HG02623 (cell line): ENCODE results near the gene OR2AG2.

Experiments used
- ATAC-seq: cut with Tn5 transposase; IDR thresholded peaks from one replicate; pipeline ENCODE4 v1.9.1; 2021; ENCODE audit warnings: moderate library complexity; ENCODE audit not compliant: unreplicated experiment

Gene OR2AG2

DNA sequence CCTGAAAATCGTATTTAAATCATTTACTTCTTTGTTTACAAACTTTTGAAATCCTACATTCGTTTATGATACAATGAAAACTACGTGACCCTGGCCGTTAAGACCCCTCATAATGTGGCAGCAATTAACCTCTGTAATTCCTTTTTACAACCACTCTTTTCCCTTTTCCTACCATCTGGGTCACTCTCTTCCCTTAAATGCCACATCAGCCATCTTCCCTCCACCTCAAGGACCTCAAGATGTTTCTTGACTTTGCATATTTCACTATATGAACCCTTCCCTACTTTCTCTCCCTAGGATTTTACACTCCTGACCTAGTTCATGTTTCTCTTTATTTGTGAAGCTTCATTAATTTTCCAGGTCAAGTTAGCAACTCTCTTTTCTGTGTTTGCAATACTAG lies 26.8 kb downstream of the OR2AG2 start:
- ATAC-seq, result no peak

GRCh38 chr11:6742260-6742659 lies 29.5 kb downstream of the OR2AG2 start:
- ATAC-seq, result no peak

GRCh38 chr11:6738590-6738989 lies 33.2 kb downstream of the OR2AG2 start:
- ATAC-seq, result no peak

DNA sequence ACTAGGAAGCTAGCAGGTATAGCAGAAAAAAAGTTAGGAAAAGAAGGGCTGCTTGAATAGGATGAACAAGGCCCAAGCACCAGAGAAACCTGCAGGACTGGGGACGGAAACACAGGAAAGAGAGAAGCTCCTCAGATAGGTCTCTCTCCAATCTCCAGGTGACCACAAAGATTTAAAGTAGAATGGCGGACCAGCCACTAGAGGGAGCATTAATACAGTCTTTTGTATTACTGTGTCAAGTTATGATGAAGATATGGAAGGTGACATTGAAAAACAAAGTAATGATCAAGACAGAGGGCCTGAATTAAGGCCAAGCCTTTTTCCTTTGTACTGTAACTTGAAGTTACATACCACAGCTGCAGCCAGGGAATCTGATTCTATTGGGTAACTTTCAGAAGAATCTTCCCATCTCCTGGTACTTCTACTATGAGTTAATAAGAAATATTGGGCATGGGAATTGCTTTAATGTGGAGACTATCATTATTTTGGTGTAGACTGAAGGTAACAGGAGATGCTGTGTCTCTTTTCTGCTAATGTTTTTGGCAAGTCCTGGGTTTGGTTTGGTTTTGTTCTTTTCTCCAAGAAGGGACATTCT lies 33.8 kb downstream of the OR2AG2 start:
- peak; percentile 68 for ATAC-seq

- ATAC-seq, result no peak
Observed at GRCh38 chr11:6736495-6737121, 35.2 kb downstream of the OR2AG2 start.

DNA sequence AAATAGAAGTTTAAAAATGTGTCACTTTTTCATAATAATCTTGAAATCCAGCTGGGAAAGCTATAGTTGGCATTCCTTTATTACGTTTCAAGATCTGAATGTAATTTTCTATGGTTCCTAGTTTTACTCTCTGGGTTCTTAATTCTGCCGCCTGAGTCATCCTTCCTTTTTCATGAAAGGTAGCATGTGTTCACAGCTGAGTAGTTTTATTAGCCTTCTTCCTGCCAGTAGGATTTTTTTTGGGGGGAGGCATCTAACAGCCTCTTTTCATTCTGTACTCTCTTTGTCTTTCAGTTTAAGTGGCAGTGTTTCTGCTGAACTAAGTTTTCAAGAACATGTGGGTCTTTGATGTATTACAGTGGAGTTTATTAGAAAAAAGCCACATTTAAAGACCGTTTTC lies 36.5 kb downstream of the OR2AG2 start:
- no peak for ATAC-seq

DNA sequence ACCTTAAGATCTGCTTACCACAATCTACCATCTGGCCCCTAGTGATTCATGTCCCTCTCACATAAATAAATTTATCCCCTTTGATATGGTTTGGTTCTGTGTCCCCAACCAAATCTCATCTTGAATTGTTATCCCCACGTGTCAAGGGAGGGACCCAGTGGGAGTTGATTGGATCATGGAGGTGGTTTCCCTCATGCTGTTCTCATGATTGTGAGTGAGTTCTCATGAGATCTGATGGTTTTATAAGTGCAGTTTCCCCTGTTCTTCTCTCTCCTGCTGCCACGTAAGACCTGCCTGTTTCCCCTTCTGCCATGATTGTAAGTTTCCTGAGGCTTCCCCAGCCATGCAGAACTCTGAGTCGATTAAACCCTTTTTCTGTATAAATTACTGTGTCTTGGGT lies 37.2 kb downstream of the OR2AG2 start:
- no peak for ATAC-seq

DNA sequence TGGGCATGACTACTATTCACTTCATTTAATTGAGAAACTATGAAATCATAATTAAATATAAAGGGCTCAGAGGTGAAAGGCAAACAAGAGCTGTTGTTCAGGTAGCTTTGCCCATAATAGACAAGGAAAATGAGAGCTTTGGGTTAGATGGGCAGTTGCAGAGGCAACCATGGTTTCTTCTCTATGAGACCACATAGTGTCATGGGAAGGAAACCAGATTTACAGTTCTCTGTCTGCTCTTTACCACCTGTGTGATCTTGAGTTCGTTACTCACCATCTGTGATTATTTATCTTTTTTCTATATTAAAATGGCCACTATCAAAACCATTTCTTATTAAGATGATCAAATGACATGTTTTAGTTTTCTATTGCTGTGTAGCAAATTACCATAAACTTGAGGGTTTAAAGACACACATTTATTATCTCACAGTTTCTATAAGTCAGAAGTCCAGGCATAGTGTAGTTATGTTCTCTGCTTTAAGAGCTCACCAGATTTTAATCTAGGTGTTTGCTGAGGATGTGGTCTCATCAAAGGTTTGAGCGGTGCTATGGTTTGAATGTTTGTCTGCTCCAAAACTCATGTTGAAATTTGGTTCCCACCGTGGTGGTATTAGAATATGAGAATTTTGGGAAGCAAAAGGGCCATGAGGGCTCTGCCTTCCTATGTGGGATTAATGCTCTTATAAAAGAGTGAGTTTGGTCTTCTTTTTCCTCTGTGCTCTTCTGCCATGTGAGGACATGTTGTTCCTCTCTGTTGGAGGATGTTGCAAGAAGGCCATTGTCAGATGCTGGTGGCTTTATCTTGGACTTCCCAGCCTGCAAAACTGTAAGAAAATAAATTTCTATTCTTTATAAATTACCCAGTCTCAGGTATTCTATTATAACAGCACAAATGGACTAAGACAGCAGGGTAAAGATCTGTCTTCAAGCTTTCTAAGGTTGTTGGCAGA lies 38.2 kb downstream of the OR2AG2 start:
- no peak for ATAC-seq

DNA sequence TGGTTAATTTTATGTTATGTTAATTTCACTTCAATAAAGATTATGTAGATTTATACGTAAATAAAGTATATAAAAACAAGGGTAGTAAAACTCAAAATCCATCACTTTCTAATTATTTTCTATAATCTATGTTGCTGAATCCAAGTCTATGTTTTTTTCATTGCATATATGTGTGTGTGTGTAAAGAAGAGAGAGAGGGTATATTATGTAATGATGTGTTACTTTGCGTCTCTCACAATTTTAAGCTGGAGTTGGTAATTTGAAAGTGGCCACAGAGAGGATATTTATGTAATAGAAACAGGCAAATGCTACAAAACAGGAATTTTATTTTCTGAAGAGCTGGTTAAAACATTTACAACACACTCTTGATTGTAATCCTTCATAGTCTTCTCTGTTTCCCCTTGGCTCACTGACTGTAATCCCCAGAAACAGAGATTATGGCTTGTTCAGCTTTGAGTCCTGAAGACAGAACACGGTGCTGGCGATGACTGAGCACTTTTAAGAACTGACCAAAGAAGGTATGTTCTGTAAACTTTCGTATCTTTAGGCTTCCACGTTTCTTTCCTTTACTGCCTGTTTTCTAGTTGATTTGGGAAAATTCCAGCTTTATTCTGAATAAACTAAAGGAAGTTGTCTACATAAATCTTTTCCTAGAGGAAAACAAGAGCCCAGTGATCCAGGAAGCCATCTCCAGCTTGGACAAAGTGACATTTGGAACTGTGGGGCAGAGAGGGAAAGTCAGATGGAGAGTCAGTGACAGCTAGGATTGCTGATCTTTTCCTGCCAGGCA lies 43.6 kb downstream of the OR2AG2 start:
- ATAC-seq, result no peak

GRCh38 chr11:6725386-6725896 lies 46.3 kb downstream of the OR2AG2 start:
- no peak for ATAC-seq

DNA sequence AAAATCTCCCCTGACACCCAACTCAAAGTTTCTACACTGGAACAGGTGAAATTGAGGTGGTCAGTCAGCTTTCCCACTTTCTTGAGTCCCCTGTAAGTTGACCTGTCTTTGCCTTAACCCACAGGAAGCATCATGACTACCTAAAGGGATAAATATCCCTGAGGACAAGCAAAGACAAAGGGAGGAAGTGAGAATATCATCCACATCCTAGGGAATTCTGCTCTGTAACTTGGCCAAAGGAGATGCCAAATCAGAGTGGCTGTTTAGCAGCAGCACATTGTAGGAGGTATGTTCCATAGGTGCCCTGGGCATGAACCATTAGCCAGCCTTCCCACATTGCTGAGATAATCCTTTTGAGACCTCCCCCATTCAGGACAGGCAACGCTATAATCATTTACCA lies 47.8 kb downstream of the OR2AG2 start:
- ATAC-seq, result no peak

GRCh38 chr11:6721343-6721742 lies 50.4 kb downstream of the OR2AG2 start:
- no peak for ATAC-seq

- no peak for ATAC-seq
Observed at GRCh38 chr11:6719576-6719975, 52.2 kb downstream of the OR2AG2 start.

- ATAC-seq, result no peak
Observed at GRCh38 chr11:6717426-6717825, 54.4 kb downstream of the OR2AG2 start.
